ENCODE data around the gene ZNF592. TPM values are rescaled to one million over a fixed set of nuclear protein-coding genes. Genes with fewer than 3 reads are reported as not detected.
A peak's percentile ranks its signal among the peaks of the same experiment; 100 is the strongest.
"Not testable (repeated sequence)": the region's sequence is repeated elsewhere in the genome, so short reads cannot be mapped to it uniquely, and the experiment has no call there.

Gene ZNF592
- total RNA-seq, 5 donors from 2014 or later (not counting 1 experiment from before 2014, with no cell fraction given) = 34.5 to 43.6 (median 39.0) TPM

- POLR2A ChIA-PET = no interaction called here
- WGBS (ENCODE audit: insufficient coverage) = 0% methylated on average over 10 of the region's 15 CpGs
- H3K9me3 ChIP-seq = no peaks in the 10 kb centered on the region
- peaks cover 0 to 2% of the 10 kb centered on the region in 2 donors for H3K36me3 ChIP-seq (ENCODE audit: control insufficient read depth in 2 of 2, extremely low read depth in 1 of 2, insufficient read depth in 1 of 2, low read length in 1 of 2)
- CTCF ChIA-PET = interaction anchor here (0.6 to 1.2 kb wide), 3 partner anchors 16 to 35 kb away, joined by 3 to 7 read pairs (median 4); partner anchors contain the start of gene SEC11A (in 1 of the 2)
- Mint-ChIP-seq H3K27ac (peak overlapping the region; percentile 91 to 92), H3K4me1 (peaks cover 74 to 75% (median 75%) of the 10 kb centered on the region in 3 donors), H3K9me3 (no peaks in the 10 kb centered on the region), H3K27me3 (no peaks in the 10 kb centered on the region), H3K36me3 (peaks cover 10% of the 10 kb centered on the region), H3K4me3 (peak overlapping the region; percentile 91 to 97 (median 95))
- ATAC-seq (replicated peaks in 1 of 4) (peak in 3 of 4 experiments; percentile 15 to 21 (median 16)), DNase-seq (peak in 32 of 35 experiments; percentile 26 to 64 (median 50))
- H3K4me3 ChIP-seq (ENCODE audit: control insufficient read depth in 1 of 2, extremely low read depth in 1 of 2, low read length in 1 of 2) = peak overlapping the region; percentile 87
- no peaks in the 10 kb centered on the region for H3K27me3 ChIP-seq (replicated peaks in 1 of 2; ENCODE audit: control insufficient read depth in 2 of 2, extremely low read depth in 1 of 2, insufficient read depth in 2 of 2, low read length in 1 of 2)
- H3K4me1 ChIP-seq (ENCODE audit: control insufficient read depth in 1 of 2, extremely low read depth in 1 of 2, insufficient read depth in 2 of 2, low read length in 2 of 2) = peaks cover 26 to 54% of the 10 kb centered on the region in 2 experiments
- peak overlapping the region; percentile 45 for H3K27ac ChIP-seq (ENCODE audit: low read length)
Measured at GRCh38 chr15:84749111-84749991, 959 bp downstream of the ZNF592 start.

GRCh38 chr15:84750583-84751092 is 2.2 kb downstream of the ZNF592 start:
- Histone ChIP-seq H3K27ac (ENCODE audit: low read length) (no peak overlapping the region), H3K4me1 (ENCODE audit: control insufficient read depth in 1 of 2, extremely low read depth in 1 of 2, insufficient read depth in 2 of 2, low read length in 2 of 2) (peaks cover 28 to 50% of the 10 kb centered on the region in 2 experiments), H3K36me3 (ENCODE audit: control insufficient read depth in 2 of 2, extremely low read depth in 1 of 2, insufficient read depth in 1 of 2, low read length in 1 of 2) (peaks cover 0 to 2% of the 10 kb centered on the region in 2 donors), H3K27me3 (replicated peaks in 1 of 2; ENCODE audit: control insufficient read depth in 2 of 2, extremely low read depth in 1 of 2, insufficient read depth in 2 of 2, low read length in 1 of 2) (no peaks in the 10 kb centered on the region), H3K4me3 (ENCODE audit: control insufficient read depth in 1 of 2, extremely low read depth in 1 of 2, low read length in 1 of 2) (no peak overlapping the region), H3K9me3 (no peaks in the 10 kb centered on the region)
- ChIA-PET POLR2A (no interaction called here), CTCF (interaction anchor here (1.0 to 1.2 kb wide), 2 partner anchors 28 to 34 kb away, joined by 3 read pairs; partner anchors contain the start of gene SEC11A (in 1 of the 2))
- Mint-ChIP-seq H3K27ac (peak overlapping the region; percentile 48 to 91), H3K4me1 (peaks cover 73 to 74% (median 74%) of the 10 kb centered on the region in 3 donors), H3K9me3 (no peaks in the 10 kb centered on the region), H3K36me3 (peaks cover 10% of the 10 kb centered on the region), H3K4me3 (peak overlapping the region; percentile 54 to 95 (median 91)), H3K27me3 (no peaks in the 10 kb centered on the region)
- no peak for DNase-seq
- WGBS (ENCODE audit: insufficient coverage) = 0% methylated on average over 1 of the region's 2 CpGs
- ATAC-seq (replicated peaks in 1 of 4) = no peak

- POLR2A ChIA-PET = interaction anchor here (0.6 to 1.2 kb wide), 4 partner anchors 9 to 155 kb away, joined by 3 to 7 read pairs (median 4); partner anchors contain the start of gene SEC11A (in 1 of the 2)
- not testable (repeated sequence) for DNase-seq; H3K27ac ChIP-seq (ENCODE audit: low read length); H3K4me3 ChIP-seq (ENCODE audit: control insufficient read depth in 1 of 2, extremely low read depth in 1 of 2, low read length in 1 of 2); H3K27me3 ChIP-seq (replicated peaks in 1 of 2; ENCODE audit: control insufficient read depth in 2 of 2, extremely low read depth in 1 of 2, insufficient read depth in 2 of 2, low read length in 1 of 2); H3K27me3 Mint-ChIP-seq; H3K9me3 Mint-ChIP-seq; H3K36me3 ChIP-seq (ENCODE audit: control insufficient read depth in 2 of 2, extremely low read depth in 1 of 2, insufficient read depth in 1 of 2, low read length in 1 of 2); H3K9me3 ChIP-seq; ATAC-seq (replicated peaks in 1 of 4)
- H3K4me3 Mint-ChIP-seq = peak overlapping the region in 1 of 3 donors; percentile 28
- WGBS (ENCODE audit: insufficient coverage) = 83% methylated on average over 1 of the region's 6 CpGs
- H3K27ac Mint-ChIP-seq = peak overlapping the region in 1 of 2 donors; percentile 62
- CTCF ChIA-PET = interaction anchor here (0.6 to 1.1 kb wide), 4 partner anchors 16 to 609 kb away, joined by 3 to 5 read pairs (median 4); no protein-coding TSS in a partner anchor
- peaks cover 13% of the 10 kb centered on the region for H3K36me3 Mint-ChIP-seq
- peaks cover 28 to 48% of the 10 kb centered on the region in 2 experiments for H3K4me1 ChIP-seq (ENCODE audit: control insufficient read depth in 1 of 2, extremely low read depth in 1 of 2, insufficient read depth in 2 of 2, low read length in 2 of 2)
- peaks cover 73 to 75% (median 74%) of the 10 kb centered on the region in 3 donors for H3K4me1 Mint-ChIP-seq
Measured at GRCh38 chr15:84751721-84752120, 3.3 kb downstream of the ZNF592 start.

DNA sequence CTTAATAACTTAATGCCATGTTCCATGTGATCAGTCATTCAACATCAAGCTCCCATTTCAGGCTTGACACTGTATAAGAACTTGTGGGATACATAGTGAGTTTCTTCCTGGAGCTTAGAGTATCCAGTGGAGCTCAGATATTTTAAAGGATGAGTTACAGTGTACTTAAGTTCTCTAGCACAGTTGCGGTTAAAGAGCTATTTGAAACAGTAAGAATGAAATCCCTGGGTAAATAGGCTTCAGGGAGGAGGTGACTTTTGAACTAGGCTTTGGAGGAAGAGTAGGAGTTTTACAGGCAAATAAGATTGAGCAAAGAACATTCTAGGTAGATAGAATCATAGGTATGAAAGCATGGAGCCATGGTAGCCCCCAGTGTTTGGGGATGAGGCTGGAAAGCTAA is 3.8 kb downstream of the ZNF592 start:
- no peak for DNase-seq
- H3K4me1 ChIP-seq (ENCODE audit: control insufficient read depth in 1 of 2, extremely low read depth in 1 of 2, insufficient read depth in 2 of 2, low read length in 2 of 2) = peaks cover 25 to 43% of the 10 kb centered on the region in 2 experiments
- no peak for ATAC-seq (replicated peaks in 1 of 4)
- Mint-ChIP-seq H3K36me3 (peaks cover 13% of the 10 kb centered on the region), H3K4me3 (peak overlapping the region in 1 of 3 donors; percentile 28), H3K27me3 (no peaks in the 10 kb centered on the region), H3K27ac (peak overlapping the region; percentile 9 to 62), H3K9me3 (no peaks in the 10 kb centered on the region), H3K4me1 (peaks cover 72 to 74% (median 74%) of the 10 kb centered on the region in 3 donors)
- H3K27me3 ChIP-seq (replicated peaks in 1 of 2; ENCODE audit: control insufficient read depth in 2 of 2, extremely low read depth in 1 of 2, insufficient read depth in 2 of 2, low read length in 1 of 2) = no peaks in the 10 kb centered on the region
- WGBS (ENCODE audit: insufficient coverage) = 89% methylated on average over 1 of the region's 1 CpG
- POLR2A ChIA-PET = interaction anchor here (0.6 to 1.2 kb wide), 5 partner anchors 9 to 155 kb away, joined by 3 to 5 read pairs (median 3); no protein-coding TSS in a partner anchor
- H3K9me3 ChIP-seq = no peaks in the 10 kb centered on the region
- no peak overlapping the region for H3K4me3 ChIP-seq (ENCODE audit: control insufficient read depth in 1 of 2, extremely low read depth in 1 of 2, low read length in 1 of 2)
- H3K36me3 ChIP-seq (ENCODE audit: control insufficient read depth in 2 of 2, extremely low read depth in 1 of 2, insufficient read depth in 1 of 2, low read length in 1 of 2) = peaks cover 0 to 2% of the 10 kb centered on the region in 2 donors
- no peak overlapping the region for H3K27ac ChIP-seq (ENCODE audit: low read length)
- CTCF ChIA-PET = interaction anchor here in 1 of 2 donors (0.6 to 1.1 kb wide), 4 partner anchors 16 to 184 kb away, joined by 3 to 5 read pairs (median 5); partner anchors contain the start of gene NMB

GRCh38 chr15:84752700-84753099 is 4.3 kb downstream of the ZNF592 start:
- 100% methylated on average over 2 of the region's 3 CpGs for WGBS (ENCODE audit: insufficient coverage)
- CTCF ChIA-PET = interaction anchor here in 1 of 2 donors (0.7 to 0.8 kb wide), 2 partner anchors 94 to 185 kb away, joined by 3 to 5 read pairs; partner anchors contain the start of gene NMB
- POLR2A ChIA-PET = interaction anchor here (0.6 to 1.2 kb wide), 3 partner anchors 10 to 38 kb away, joined by 3 read pairs; no protein-coding TSS in a partner anchor
- no peaks in the 10 kb centered on the region for H3K27me3 Mint-ChIP-seq
- DNase-seq (no peak), ATAC-seq (replicated peaks in 1 of 4) (no peak)
- H3K36me3 Mint-ChIP-seq = peaks cover 13% of the 10 kb centered on the region
- H3K4me1 ChIP-seq (ENCODE audit: control insufficient read depth in 1 of 2, extremely low read depth in 1 of 2, insufficient read depth in 2 of 2, low read length in 2 of 2) = peaks cover 21 to 42% of the 10 kb centered on the region in 2 experiments
- H3K4me1 Mint-ChIP-seq = peaks cover 68 to 72% (median 70%) of the 10 kb centered on the region in 3 donors
- H3K27ac ChIP-seq (ENCODE audit: low read length) = no peak overlapping the region
- H3K27ac Mint-ChIP-seq = peak overlapping the region; percentile 9 to 44
- H3K9me3 ChIP-seq = no peaks in the 10 kb centered on the region
- peaks cover 0 to 2% of the 10 kb centered on the region in 2 donors for H3K36me3 ChIP-seq (ENCODE audit: control insufficient read depth in 2 of 2, extremely low read depth in 1 of 2, insufficient read depth in 1 of 2, low read length in 1 of 2)
- peak overlapping the region in 1 of 3 donors; percentile 28 for H3K4me3 Mint-ChIP-seq
- H3K27me3 ChIP-seq (replicated peaks in 1 of 2; ENCODE audit: control insufficient read depth in 2 of 2, extremely low read depth in 1 of 2, insufficient read depth in 2 of 2, low read length in 1 of 2) = no peaks in the 10 kb centered on the region
- no peak overlapping the region for H3K4me3 ChIP-seq (ENCODE audit: control insufficient read depth in 1 of 2, extremely low read depth in 1 of 2, low read length in 1 of 2)
- no peaks in the 10 kb centered on the region for H3K9me3 Mint-ChIP-seq

DNA sequence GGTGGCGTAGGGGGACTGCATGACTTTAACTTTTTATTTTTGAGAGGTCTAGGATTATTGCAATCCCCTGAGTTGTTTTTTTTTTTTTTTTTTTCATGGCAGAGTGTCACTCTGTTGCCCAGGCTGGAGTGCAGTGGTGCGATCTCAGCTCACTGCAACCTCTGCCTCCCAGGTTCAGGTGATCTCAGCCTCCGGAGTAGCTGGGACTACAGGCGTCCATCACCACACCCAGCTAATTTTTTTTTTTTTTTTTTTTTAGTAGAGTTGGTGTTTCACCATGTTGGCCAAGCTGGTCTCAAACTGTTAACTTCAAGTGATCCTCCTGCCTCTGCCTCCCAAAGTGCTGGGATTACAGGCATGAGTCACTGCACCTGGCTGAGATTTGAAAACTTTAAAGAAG is 6.5 kb downstream of the ZNF592 start:
- no CpG with 5 or more reads among the region's 4 CpGs for WGBS (ENCODE audit: insufficient coverage)
- H3K9me3 ChIP-seq; CTCF ChIA-PET; ATAC-seq (replicated peaks in 1 of 4); H3K9me3 Mint-ChIP-seq; H3K27ac ChIP-seq (ENCODE audit: low read length); H3K27ac Mint-ChIP-seq; H3K36me3 ChIP-seq (ENCODE audit: control insufficient read depth in 2 of 2, extremely low read depth in 1 of 2, insufficient read depth in 1 of 2, low read length in 1 of 2); DNase-seq; H3K4me3 ChIP-seq (ENCODE audit: control insufficient read depth in 1 of 2, extremely low read depth in 1 of 2, low read length in 1 of 2); H3K27me3 ChIP-seq (replicated peaks in 1 of 2; ENCODE audit: control insufficient read depth in 2 of 2, extremely low read depth in 1 of 2, insufficient read depth in 2 of 2, low read length in 1 of 2); H3K4me3 Mint-ChIP-seq; H3K27me3 Mint-ChIP-seq: not testable (repeated sequence)
- peaks cover 13% of the 10 kb centered on the region for H3K36me3 Mint-ChIP-seq
- peaks cover 61 to 62% (median 62%) of the 10 kb centered on the region in 3 donors for H3K4me1 Mint-ChIP-seq
- POLR2A ChIA-PET = interaction anchor here (0.5 to 0.6 kb wide), 3 partner anchors 65 to 124 kb away, joined by 4 to 16 read pairs (median 5); no protein-coding TSS in a partner anchor
- H3K4me1 ChIP-seq (ENCODE audit: control insufficient read depth in 1 of 2, extremely low read depth in 1 of 2, insufficient read depth in 2 of 2, low read length in 2 of 2) = peaks cover 21 to 50% of the 10 kb centered on the region in 2 experiments

Data from T-cell (primary cell).